ENCODE results near the gene ZNF69.
"Not testable (repeated sequence)": the region's sequence is repeated elsewhere in the genome, so short reads cannot be mapped to it uniquely, and the experiment has no call there.

The ZNF69 gene

GRCh38 chr19:11902228-11902627 is 14.6 kb downstream of the ZNF69 start:
- no peak for DNase-seq

GRCh38 chr19:11905928-11906327 is 18.3 kb downstream of the ZNF69 start:
- DNase-seq: no peak

GRCh38 chr19:11911937-11912336 is 24.4 kb downstream of the ZNF69 start:
- not testable (repeated sequence) for DNase-seq

- DNase-seq: not testable (repeated sequence)
These were observed 27.0 kb downstream of the ZNF69 start for GRCh38 chr19:11914417-11915051.

GRCh38 chr19:11921852-11922495 is 34.4 kb downstream of the ZNF69 start:
- no peak for DNase-seq

GRCh38 chr19:11924886-11925650 is 37.5 kb downstream of the ZNF69 start, which contains the start of gene ZNF700:
TSS of gene ZNF700 (plus strand) at chr19:11925107. CDS start at chr19:11925211, 104 bp downstream.
- DNase-seq: peak; percentile 87

- DNase-seq: not testable (repeated sequence)
These were observed 38.1 kb downstream of the ZNF69 start for GRCh38 chr19:11925651-11926187.

GRCh38 chr19:11927227-11927626 is 39.6 kb downstream of the ZNF69 start:
- DNase-seq: no peak

- DNase-seq: no peak
These were observed 43.5 kb downstream of the ZNF69 start for GRCh38 chr19:11931051-11931450.

- no peak for DNase-seq
These were observed 43.9 kb downstream of the ZNF69 start for GRCh38 chr19:11931513-11931912.

- DNase-seq: not testable (repeated sequence)
These were observed 48.2 kb downstream of the ZNF69 start for GRCh38 chr19:11935829-11936228.

- not testable (repeated sequence) for DNase-seq
These were observed 50.8 kb downstream of the ZNF69 start for GRCh38 chr19:11938383-11938782.

GRCh38 chr19:11941361-11941887 is 53.8 kb downstream of the ZNF69 start:
- not testable (repeated sequence) for DNase-seq

GRCh38 chr19:11942008-11942842 is 54.6 kb downstream of the ZNF69 start:
- DNase-seq: no peak

- DNase-seq: no peak
These were observed 55.2 kb downstream of the ZNF69 start for GRCh38 chr19:11942843-11943108.

- no peak for DNase-seq
These were observed 57.1 kb downstream of the ZNF69 start for GRCh38 chr19:11944656-11945055.

- no peak for DNase-seq
These were observed 61.1 kb downstream of the ZNF69 start for GRCh38 chr19:11948646-11949045.

- DNase-seq: no peak
These were observed 61.6 kb downstream of the ZNF69 start for GRCh38 chr19:11949201-11949600.

GRCh38 chr19:11949614-11950080 is 62.1 kb downstream of the ZNF69 start:
- not testable (repeated sequence) for DNase-seq

GRCh38 chr19:11950312-11950711 is 62.7 kb downstream of the ZNF69 start:
- DNase-seq: no peak

Data from NCI-H526 treated with DMSO at 0.1 percent for 48 hours (cell line).